ENCODE results near the gene SLC25A46.
"Not testable (repeated sequence)": the region's sequence is repeated elsewhere in the genome, so short reads cannot be mapped to it uniquely, and the experiment has no call there.

SLC25A46 gene

GRCh38 chr5:110757118-110757729 is 18.4 kb downstream of the SLC25A46 start:
- no peak for DNase-seq

- DNase-seq: no peak
These were observed 21.4 kb downstream of the SLC25A46 start for GRCh38 chr5:110760158-110760557.

- DNase-seq: no peak
These were observed 29.5 kb downstream of the SLC25A46 start for GRCh38 chr5:110768138-110768860.

- DNase-seq: no peak
These were observed 30.3 kb downstream of the SLC25A46 start for GRCh38 chr5:110769000-110769681.

- DNase-seq: no peak
These were observed 31.5 kb downstream of the SLC25A46 start for GRCh38 chr5:110770286-110770685.

- no peak for DNase-seq
These were observed 46.1 kb downstream of the SLC25A46 start for GRCh38 chr5:110784901-110785300.

GRCh38 chr5:110785356-110785755 is 46.5 kb downstream of the SLC25A46 start:
- no peak for DNase-seq

- not testable (repeated sequence) for DNase-seq
These were observed 49.2 kb downstream of the SLC25A46 start for GRCh38 chr5:110788006-110788405.

GRCh38 chr5:110790673-110791072 is 51.9 kb downstream of the SLC25A46 start:
- DNase-seq: no peak

- DNase-seq: no peak
These were observed 64.2 kb downstream of the SLC25A46 start for GRCh38 chr5:110802998-110803397.

- DNase-seq: no peak
These were observed 64.9 kb downstream of the SLC25A46 start for GRCh38 chr5:110803467-110804326.

GRCh38 chr5:110807169-110807568 is 68.4 kb downstream of the SLC25A46 start:
- DNase-seq: no peak

GRCh38 chr5:110809006-110809405 is 70.2 kb downstream of the SLC25A46 start:
- DNase-seq: no peak
